ENCODE results near the gene SLC39A12. TPM values are rescaled to one million over a fixed set of nuclear protein-coding genes. Genes with fewer than 3 reads are reported as not detected.

The SLC39A12 gene
- polyA plus RNA-seq, 1 donor (not counting 4 experiments of a cell fraction or from before 2014, with no cell fraction given) = 0.07 TPM

DNA sequence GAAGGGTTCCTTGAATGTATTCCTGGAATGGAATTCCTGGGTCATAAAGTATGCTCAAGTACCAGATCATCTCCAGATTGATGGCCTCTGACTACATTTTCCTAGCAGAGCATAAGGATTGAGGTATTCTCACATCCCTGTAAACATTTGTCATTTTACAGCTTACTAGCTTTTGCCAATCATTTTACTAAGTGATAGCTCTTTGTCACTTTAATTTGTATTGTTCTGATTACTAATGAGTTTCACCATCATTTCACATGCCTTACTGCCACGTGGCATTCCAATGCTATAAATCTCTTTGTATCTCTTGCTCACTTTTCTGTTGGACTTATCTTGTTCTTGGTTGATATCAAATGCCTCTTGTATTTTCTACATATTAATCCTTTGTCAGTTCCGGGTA is 119.9 kb downstream of the SLC39A12 start:
- no peak overlapping the region for H2AFZ ChIP-seq (ENCODE audit: control insufficient read depth, low read length)
- dilution Hi-C loops (cut with MboI; ENCODE audit: extremely low pct_ligation_motif_present, low sequenced_read_pairs) = no loop called here
- no peak overlapping the region for H3K27ac ChIP-seq (ENCODE audit: control insufficient read depth, insufficient read depth, low read length)

DNA sequence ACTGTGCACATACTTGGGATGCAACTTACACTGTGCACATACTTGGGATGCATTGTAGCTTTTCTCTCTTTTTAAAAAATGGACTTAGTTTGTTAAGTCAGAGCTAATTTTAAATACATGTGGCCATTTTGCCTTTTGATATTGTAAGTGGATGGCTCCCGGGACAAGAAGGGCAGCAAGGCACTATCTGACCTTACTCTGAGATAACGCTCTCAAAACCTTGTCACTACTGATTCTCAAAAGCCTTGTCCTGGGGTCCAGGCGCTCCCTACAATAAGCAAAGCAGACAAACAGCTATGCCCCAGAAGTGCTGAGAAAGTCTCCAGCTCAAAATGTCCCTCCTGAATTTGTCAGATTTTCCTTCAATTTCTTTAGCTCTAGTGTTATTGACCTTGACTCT is 121.6 kb downstream of the SLC39A12 start:
- H3K27me3 ChIP-seq (ENCODE audit: control insufficient read depth, extremely low read depth, insufficient read depth, low read length) = no peaks in the 10 kb centered on the region
- H3K9ac ChIP-seq (ENCODE audit: control insufficient read depth, extremely low read depth, insufficient read depth, low read length) = no peak overlapping the region
- H3K9me3 ChIP-seq (ENCODE audit: control insufficient read depth, low read depth, low read length) = no peaks in the 10 kb centered on the region
- H3K4me2 ChIP-seq (ENCODE audit: control insufficient read depth, extremely low read depth, insufficient read depth, low read depth, low read length) = no peak overlapping the region
- FAIRE-seq (no peak), DNase-seq (ENCODE audit: low read depth, low spot score) (no peak)
- H4K20me1 ChIP-seq (ENCODE audit: control insufficient read depth, extremely low read depth, insufficient read depth, low read length) = no peaks in the 10 kb centered on the region
- no peak overlapping the region for H2AFZ ChIP-seq (ENCODE audit: control insufficient read depth, low read length)
- no peak overlapping the region for H3K4me3 ChIP-seq (ENCODE audit: control insufficient read depth in 2 of 3, extremely low read depth in 1 of 3, insufficient read depth in 2 of 3, low read depth in 1 of 3, low read length in 3 of 3)
- no peaks in the 10 kb centered on the region for H3K36me3 ChIP-seq (ENCODE audit: control insufficient read depth in 2 of 2, extremely low read depth in 1 of 2, insufficient read depth in 2 of 2, low read length in 2 of 2)
- no peak overlapping the region for H3K27ac ChIP-seq (ENCODE audit: control insufficient read depth, insufficient read depth, low read length)
- TF ChIP-seq, protein P1, sequence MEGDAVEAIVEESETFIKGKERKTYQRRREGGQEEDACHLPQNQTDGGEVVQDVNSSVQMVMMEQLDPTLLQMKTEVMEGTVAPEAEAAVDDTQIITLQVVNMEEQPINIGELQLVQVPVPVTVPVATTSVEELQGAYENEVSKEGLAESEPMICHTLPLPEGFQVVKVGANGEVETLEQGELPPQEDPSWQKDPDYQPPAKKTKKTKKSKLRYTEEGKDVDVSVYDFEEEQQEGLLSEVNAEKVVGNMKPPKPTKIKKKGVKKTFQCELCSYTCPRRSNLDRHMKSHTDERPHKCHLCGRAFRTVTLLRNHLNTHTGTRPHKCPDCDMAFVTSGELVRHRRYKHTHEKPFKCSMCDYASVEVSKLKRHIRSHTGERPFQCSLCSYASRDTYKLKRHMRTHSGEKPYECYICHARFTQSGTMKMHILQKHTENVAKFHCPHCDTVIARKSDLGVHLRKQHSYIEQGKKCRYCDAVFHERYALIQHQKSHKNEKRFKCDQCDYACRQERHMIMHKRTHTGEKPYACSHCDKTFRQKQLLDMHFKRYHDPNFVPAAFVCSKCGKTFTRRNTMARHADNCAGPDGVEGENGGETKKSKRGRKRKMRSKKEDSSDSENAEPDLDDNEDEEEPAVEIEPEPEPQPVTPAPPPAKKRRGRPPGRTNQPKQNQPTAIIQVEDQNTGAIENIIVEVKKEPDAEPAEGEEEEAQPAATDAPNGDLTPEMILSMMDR (optimal IDR thresholded peaks at IDR 0.05 in 1 of 3, IDR thresholded peaks at IDR 0.05 in 1 of 3, conservative IDR thresholded peaks at IDR 0.05 in 1 of 3; ENCODE audit: extremely low read depth in 1 of 3, insufficient read depth in 2 of 3, low read length in 3 of 3) = no peak
- TF ChIP-seq EZH2 (IDR thresholded peaks at IDR 0.05; ENCODE audit: low read length) = no peak
- H3K9me1 ChIP-seq (ENCODE audit: control insufficient read depth, extremely low read depth, insufficient read depth, low read length) = no peaks in the 10 kb centered on the region
- dilution Hi-C loops (cut with MboI; ENCODE audit: extremely low pct_ligation_motif_present, low sequenced_read_pairs) = no loop called here
- H3K4me1 ChIP-seq (ENCODE audit: control insufficient read depth, extremely low read depth, insufficient read depth, low read length) = peaks cover 9% of the 10 kb centered on the region
- H3K79me2 ChIP-seq (ENCODE audit: control insufficient read depth, insufficient read depth, low read length) = no peaks in the 10 kb centered on the region

More for the DNA sequence above, 119.9 kb downstream of the SLC39A12 start:
- peak overlapping the region; percentile 15 for H3K4me2 ChIP-seq (ENCODE audit: control insufficient read depth, extremely low read depth, insufficient read depth, low read depth, low read length)
- TF ChIP-seq, protein P1 (optimal IDR thresholded peaks at IDR 0.05 in 1 of 3, IDR thresholded peaks at IDR 0.05 in 1 of 3, conservative IDR thresholded peaks at IDR 0.05 in 1 of 3; ENCODE audit: extremely low read depth in 1 of 3, insufficient read depth in 2 of 3, low read length in 3 of 3) = no peak
- no peak for TF ChIP-seq EZH2 (IDR thresholded peaks at IDR 0.05; ENCODE audit: low read length)
- DNase-seq (ENCODE audit: low read depth, low spot score) = no peak
- no peaks in the 10 kb centered on the region for H3K36me3 ChIP-seq (ENCODE audit: control insufficient read depth in 2 of 2, extremely low read depth in 1 of 2, insufficient read depth in 2 of 2, low read length in 2 of 2)
- peaks cover 9% of the 10 kb centered on the region for H3K4me1 ChIP-seq (ENCODE audit: control insufficient read depth, extremely low read depth, insufficient read depth, low read length)
- no peak overlapping the region for H3K4me3 ChIP-seq (ENCODE audit: control insufficient read depth in 2 of 3, extremely low read depth in 1 of 3, insufficient read depth in 2 of 3, low read depth in 1 of 3, low read length in 3 of 3)
- no peaks in the 10 kb centered on the region for H3K9me3 ChIP-seq (ENCODE audit: control insufficient read depth, low read depth, low read length)
- H3K79me2 ChIP-seq (ENCODE audit: control insufficient read depth, insufficient read depth, low read length) = no peaks in the 10 kb centered on the region
- H3K27me3 ChIP-seq (ENCODE audit: control insufficient read depth, extremely low read depth, insufficient read depth, low read length) = no peaks in the 10 kb centered on the region
- H3K9me1 ChIP-seq (ENCODE audit: control insufficient read depth, extremely low read depth, insufficient read depth, low read length) = no peaks in the 10 kb centered on the region
- no peaks in the 10 kb centered on the region for H4K20me1 ChIP-seq (ENCODE audit: control insufficient read depth, extremely low read depth, insufficient read depth, low read length)
- FAIRE-seq = no peak
- H3K9ac ChIP-seq (ENCODE audit: control insufficient read depth, extremely low read depth, insufficient read depth, low read length) = no peak overlapping the region

Measured in keratinocyte (primary cell).